ENCODE results near the gene SLC17A7. TPM values are rescaled to one million over a fixed set of nuclear protein-coding genes. Genes with fewer than 3 reads are reported as not detected.

The SLC17A7 gene
- total RNA-seq, 1 experiment from 2014 or later, result 1.8 TPM

DNA sequence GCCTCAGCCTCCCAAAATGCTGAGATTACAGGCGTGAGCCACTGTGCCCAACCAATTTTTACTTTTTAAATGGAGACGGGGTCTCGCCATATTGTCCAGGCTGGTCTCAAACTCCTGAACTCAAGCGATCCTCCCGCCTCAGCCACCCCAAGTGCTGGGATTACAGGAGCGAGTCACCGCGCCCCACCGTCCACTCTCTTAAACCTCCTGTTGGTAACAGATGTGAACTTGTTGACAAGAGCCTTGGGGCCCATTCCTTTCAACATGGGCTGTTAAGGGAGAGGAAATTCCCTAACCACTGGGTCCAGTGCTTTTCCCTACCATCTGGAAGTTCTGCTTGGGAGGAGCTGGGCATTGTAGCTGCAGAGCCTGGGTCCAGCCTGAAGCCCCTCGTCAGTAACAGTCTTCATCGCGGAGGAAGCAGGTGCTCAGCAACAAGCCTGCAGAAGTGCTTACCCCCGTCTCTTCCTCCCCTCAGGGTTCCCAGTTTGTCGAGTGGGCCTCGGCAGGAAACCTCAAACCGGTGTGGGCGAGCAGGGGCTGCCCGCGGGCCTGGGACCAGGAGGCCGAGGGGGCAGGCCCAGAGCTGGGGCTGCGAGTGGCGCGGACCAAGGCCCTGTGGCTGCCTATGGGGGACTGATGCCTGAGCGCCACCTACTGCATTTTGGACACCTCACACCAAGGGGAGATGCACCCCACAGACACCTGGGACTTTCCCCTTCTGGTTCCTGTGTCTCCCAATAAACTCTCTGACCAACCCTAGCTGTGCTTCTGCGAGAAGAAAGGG lies 28.7 kb upstream of the SLC17A7 start:
- ATAC-seq, result peak; percentile 28; the same call in 1 of the 2 replicates
- TF ChIP-seq TCF7L2 (IDR thresholded peaks at IDR 0.05; ENCODE audit: borderline replicate concordance, extremely low read depth, insufficient read depth, insufficient read length) (no peak), EZH2phosphoT487 (IDR thresholded peaks at IDR 0.05; ENCODE audit: borderline replicate concordance) (no peak), RAD21 (IDR thresholded peaks at IDR 0.05; ENCODE audit: low read depth) (peak; percentile 49)
- TF ChIP-seq, protein P1, sequence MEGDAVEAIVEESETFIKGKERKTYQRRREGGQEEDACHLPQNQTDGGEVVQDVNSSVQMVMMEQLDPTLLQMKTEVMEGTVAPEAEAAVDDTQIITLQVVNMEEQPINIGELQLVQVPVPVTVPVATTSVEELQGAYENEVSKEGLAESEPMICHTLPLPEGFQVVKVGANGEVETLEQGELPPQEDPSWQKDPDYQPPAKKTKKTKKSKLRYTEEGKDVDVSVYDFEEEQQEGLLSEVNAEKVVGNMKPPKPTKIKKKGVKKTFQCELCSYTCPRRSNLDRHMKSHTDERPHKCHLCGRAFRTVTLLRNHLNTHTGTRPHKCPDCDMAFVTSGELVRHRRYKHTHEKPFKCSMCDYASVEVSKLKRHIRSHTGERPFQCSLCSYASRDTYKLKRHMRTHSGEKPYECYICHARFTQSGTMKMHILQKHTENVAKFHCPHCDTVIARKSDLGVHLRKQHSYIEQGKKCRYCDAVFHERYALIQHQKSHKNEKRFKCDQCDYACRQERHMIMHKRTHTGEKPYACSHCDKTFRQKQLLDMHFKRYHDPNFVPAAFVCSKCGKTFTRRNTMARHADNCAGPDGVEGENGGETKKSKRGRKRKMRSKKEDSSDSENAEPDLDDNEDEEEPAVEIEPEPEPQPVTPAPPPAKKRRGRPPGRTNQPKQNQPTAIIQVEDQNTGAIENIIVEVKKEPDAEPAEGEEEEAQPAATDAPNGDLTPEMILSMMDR (IDR thresholded peaks at IDR 0.05 in 2 of 3, conservative IDR thresholded peaks at IDR 0.05 in 1 of 3; ENCODE audit: borderline replicate concordance in 1 of 3, insufficient read depth in 1 of 3, low read depth in 2 of 3, low read length in 2 of 3), result peak; percentile 21 to 49 (median 36); a peak in 5 of 6 replicates
- ChIA-PET CTCF (interaction anchor here (1.1 kb wide), 1 partner anchor 25 kb away, joined by 3 read pairs; no protein-coding TSS in a partner anchor), RAD21 (ENCODE audit: low non-redundant PET in 1 of 2, low total read pairs in 2 of 2, uncharacterized antibody in 2 of 2, unreplicated experiment in 2 of 2) (no interaction called here), POLR2A (interaction anchor here (1.3 kb wide), 1 partner anchor 17 kb away, joined by 4 read pairs; the partner anchor contains the start of gene ALDH16A1)
- H3K4me1 ChIP-seq (ENCODE audit: control insufficient read depth in 1 of 2, insufficient read depth in 2 of 2, low read length in 2 of 2), result peaks cover 28 to 47% of the 10 kb centered on the region in 2 experiments
- intact Hi-C loops (cut with micrococcal nuclease), result no loop called here
- no TSS peak for BruUV-seq (replicated peaks)
- H3K27me3 ChIP-seq (ENCODE audit: insufficient read depth, low read length), result no peaks in the 10 kb centered on the region
- no peak overlapping the region for H3K27ac ChIP-seq (ENCODE audit: low read depth, low read length)
- H2AFZ ChIP-seq (ENCODE audit: low read depth, low read length, poor library complexity, severe bottlenecking), result no peak overlapping the region
- H3K36me3 ChIP-seq (ENCODE audit: control insufficient read depth in 1 of 2, insufficient read depth in 2 of 2, low read length in 2 of 2), result no peaks in the 10 kb centered on the region; a peak in 1 of 4 replicates
- no peak overlapping the region for H3K4me2 ChIP-seq (ENCODE audit: low read length)
- H3K9me2 ChIP-seq (ENCODE audit: insufficient read depth), result no peaks in the 10 kb centered on the region
- no peaks in the 10 kb centered on the region for H3K79me2 ChIP-seq (ENCODE audit: insufficient read depth, low read length)
- H4K20me1 ChIP-seq (ENCODE audit: insufficient read depth), result no peaks in the 10 kb centered on the region
- H3K9me3 ChIP-seq (ENCODE audit: control insufficient read depth in 1 of 2, insufficient read depth in 1 of 2, low read depth in 1 of 2, low read length in 2 of 2), result no peaks in the 10 kb centered on the region
- no peak for DNase-seq (ENCODE audit: low read depth, low spot score)
- no peak overlapping the region for H3K9ac ChIP-seq (ENCODE audit: low read length)
- no peak overlapping the region for H3K4me3 ChIP-seq (replicated peaks in 1 of 2; ENCODE audit: low read depth in 1 of 2, low read length in 2 of 2)
